HEK293T (cell line): ENCODE data around the gene CD1D.

ENCODE experiments used
- ARNT ChIP-seq: fragments of 450-650 bp; IDR thresholded peaks from 2 replicates; pipeline ENCODE4 v1.6.1; 2017; ENCODE audit warnings: mild to moderate bottlenecking
- BHLHE40 ChIP-seq: fragments of 450-650 bp; IDR thresholded peaks from 2 replicates; pipeline ENCODE4 v1.6.1; 2016; ENCODE audit warnings: mild to moderate bottlenecking, moderate library complexity, borderline replicate concordance
- FOXA1 ChIP-seq: fragments of 450-650 bp; IDR thresholded peaks from 2 replicates; pipeline ENCODE4 v1.6.1; 2016; ENCODE audit warnings: mild to moderate bottlenecking
- FOXK2 ChIP-seq: fragments of 450-650 bp; IDR thresholded peaks from 2 replicates; pipeline ENCODE4 v1.6.1; 2016; ENCODE audit warnings: mild to moderate bottlenecking
- FOXM1 ChIP-seq: fragments of 450-650 bp; IDR thresholded peaks from 2 replicates; pipeline ENCODE4 v1.6.1; 2017; ENCODE audit warnings: mild to moderate bottlenecking, borderline replicate concordance
- HDGF ChIP-seq: fragments of 450-650 bp; IDR thresholded peaks from 2 replicates; pipeline ENCODE4 v1.6.1; 2017; ENCODE audit warnings: antibody characterized with exemption, borderline replicate concordance
- L3MBTL2 ChIP-seq: fragments of 450-650 bp; conservative IDR thresholded peaks from 2 replicates; pipeline ENCODE4 v1.6.1; 2016; ENCODE audit warnings: mild to moderate bottlenecking
- NFRKB ChIP-seq: fragments of 450-650 bp; IDR thresholded peaks from 2 replicates; pipeline ENCODE4 v1.6.1; 2016; ENCODE audit warnings: mild to moderate bottlenecking, moderate library complexity
- SP1 ChIP-seq: fragments of 450-650 bp; IDR thresholded peaks from 2 replicates; pipeline ENCODE4 v1.6.1; 2017
- SUZ12 ChIP-seq: fragments of 450-650 bp; IDR thresholded peaks from 2 replicates; pipeline ENCODE4 v1.6.1; 2016; ENCODE audit warnings: mild to moderate bottlenecking
- TARDBP ChIP-seq: fragments of 450-650 bp; IDR thresholded peaks from 2 replicates; pipeline ENCODE4 v1.6.1; 2016
- ZNF384 ChIP-seq: fragments of 450-650 bp; IDR thresholded peaks from 2 replicates; pipeline ENCODE4 v1.6.1; 2016

GRCh38 chr1:158204458-158204827 lies 23.7 kb downstream of the CD1D start:
- TF ChIP-seq SP1 = no peak
- TF ChIP-seq L3MBTL2 = no peak
- no peak for TF ChIP-seq TARDBP
- no peak for TF ChIP-seq ZNF384
- TF ChIP-seq ARNT = no peak
- TF ChIP-seq FOXA1 = no peak
- no peak for TF ChIP-seq HDGF
- TF ChIP-seq BHLHE40 = no peak
- no peak for TF ChIP-seq FOXM1
- no peak for TF ChIP-seq FOXK2
- TF ChIP-seq NFRKB = no peak
- no peak for TF ChIP-seq SUZ12
